Stimulated activated naive CD8-positive, alpha-beta T cell treated with anti-CD3 and anti-CD28 coated beads, Interleukin-15, Interleukin-2, amounts not matched to agents 100 ng/mL and 50 ng/mL, for 24 hours (primary cell): ENCODE results near the gene LIPH.
A peak's percentile ranks its signal among the peaks of the same experiment; 100 is the strongest.

Experiments
- H3K27ac Mint-ChIP-seq: one replicate; pipeline ENCODE4 v1.8.0; 2021; ENCODE audit warnings: mild to moderate bottlenecking, mixed read lengths
- H3K27me3 Mint-ChIP-seq: one replicate; pipeline ENCODE4 v1.8.0; 2021; ENCODE audit warnings: mixed read lengths
- H3K36me3 Mint-ChIP-seq: one replicate; pipeline ENCODE4 v1.8.0; 2021; ENCODE audit warnings: low read depth, mixed read lengths
- H3K4me1 Mint-ChIP-seq: one replicate; pipeline ENCODE4 v1.8.0; 2021; ENCODE audit warnings: low read depth, mixed read lengths
- H3K4me3 Mint-ChIP-seq: one replicate; pipeline ENCODE4 v1.8.0; 2021; ENCODE audit warnings: mild to moderate bottlenecking, mixed read lengths
- H3K9me3 Mint-ChIP-seq: one replicate; pipeline ENCODE4 v1.8.0; 2021; ENCODE audit warnings: mixed read lengths

Gene LIPH

DNA sequence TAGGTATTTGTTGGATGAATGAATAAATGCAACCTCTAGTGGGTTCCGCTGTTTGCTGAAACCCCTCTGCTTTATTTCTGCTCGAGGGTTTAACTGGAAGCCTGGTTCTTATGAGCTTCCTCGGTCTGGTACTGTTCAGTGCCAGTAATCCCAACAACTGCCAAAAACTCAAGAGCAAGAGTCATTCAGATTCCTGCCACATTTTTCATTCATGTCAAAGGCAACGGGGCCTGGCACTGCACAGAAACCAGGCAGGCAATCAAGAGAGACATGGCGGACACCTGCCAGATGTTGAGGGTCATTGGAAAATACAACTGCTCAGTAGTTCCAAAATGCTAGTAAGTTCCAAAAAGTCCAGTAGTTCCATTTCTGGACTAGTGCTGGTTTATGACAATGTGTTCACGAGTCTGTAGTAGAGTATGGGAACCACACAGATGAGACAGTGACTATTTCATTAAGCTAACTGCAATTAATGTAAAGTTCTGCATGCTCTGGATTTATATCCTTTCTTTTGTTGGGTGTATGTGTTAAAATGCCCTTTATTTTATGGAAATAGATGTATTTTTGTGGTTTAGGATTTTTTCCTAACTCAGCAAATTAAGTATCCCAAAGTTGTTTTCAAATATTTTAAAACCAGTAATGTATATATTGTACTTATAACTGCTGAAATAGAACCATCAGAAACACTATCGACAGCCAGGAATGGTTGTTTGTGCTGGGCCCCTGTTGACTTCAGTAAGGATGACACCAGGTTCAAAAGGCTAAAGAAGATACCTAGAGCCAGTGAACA is 30.8 kb downstream of the LIPH start:
- Mint-ChIP-seq H3K27me3 (peaks cover 26% of the 10 kb centered on the region), H3K4me3 (no peak overlapping the region), H3K9me3 (no peaks in the 10 kb centered on the region), H3K27ac (no peak overlapping the region), H3K4me1 (no peaks in the 10 kb centered on the region), H3K36me3 (no peaks in the 10 kb centered on the region)

DNA sequence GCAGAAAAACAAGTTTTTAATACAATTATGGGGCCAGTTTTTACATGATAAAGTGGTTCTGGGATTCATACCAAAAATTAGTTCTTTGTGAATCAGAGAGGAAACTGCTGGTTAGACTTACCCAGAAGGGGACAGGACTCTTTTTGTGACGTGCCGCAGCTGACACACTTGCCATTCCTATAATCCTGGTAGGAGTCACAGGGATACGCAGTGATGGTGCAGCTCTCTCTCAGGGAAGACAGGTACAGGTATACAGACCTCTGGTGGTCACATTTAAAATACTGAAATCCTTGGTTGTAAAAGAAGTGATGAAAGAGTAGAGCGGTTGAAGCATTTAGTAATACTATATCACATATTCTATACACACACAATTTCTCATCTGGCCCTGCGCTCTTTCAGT is 33.4 kb downstream of the LIPH start:
- Mint-ChIP-seq H3K9me3 (no peaks in the 10 kb centered on the region), H3K4me1 (no peaks in the 10 kb centered on the region), H3K4me3 (no peak overlapping the region), H3K27ac (no peak overlapping the region), H3K36me3 (no peaks in the 10 kb centered on the region), H3K27me3 (peaks cover 17% of the 10 kb centered on the region)

DNA sequence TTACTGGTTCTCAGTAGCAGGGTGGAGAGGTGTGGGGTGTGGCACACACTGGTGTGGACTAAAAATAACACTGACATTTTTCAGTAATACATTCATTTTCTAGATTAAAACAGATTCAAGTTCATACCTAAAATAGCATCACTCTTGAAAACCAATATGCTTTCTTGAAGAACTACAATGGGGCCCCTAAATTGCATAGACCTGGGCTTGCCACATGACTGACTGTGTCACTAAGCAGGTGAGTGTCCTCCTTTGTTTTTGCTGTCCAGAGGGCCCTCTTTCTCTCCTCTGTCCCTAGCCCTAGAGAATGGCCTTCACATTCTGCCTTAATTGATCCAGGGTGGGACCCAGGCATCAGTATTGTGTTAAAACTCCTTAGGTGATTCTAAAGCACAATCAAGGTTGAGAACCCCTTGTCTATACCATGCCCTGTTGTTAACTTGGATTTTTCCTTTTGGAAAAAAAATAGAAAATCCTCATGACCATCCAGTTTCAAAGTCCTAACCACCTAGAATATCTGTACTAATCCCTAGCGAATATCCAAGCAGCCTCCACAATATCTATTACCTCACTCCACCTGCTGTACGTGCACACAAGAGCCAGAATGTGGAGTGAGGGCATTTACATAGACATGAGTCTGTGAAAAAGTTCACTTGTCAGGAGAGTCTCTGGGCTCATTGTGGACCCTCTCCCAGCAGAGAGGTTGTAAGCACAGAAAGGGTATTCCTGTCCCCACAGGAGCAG is 34.8 kb downstream of the LIPH start:
- H3K4me3 Mint-ChIP-seq, result no peak overlapping the region
- H3K4me1 Mint-ChIP-seq, result no peaks in the 10 kb centered on the region
- H3K9me3 Mint-ChIP-seq, result no peaks in the 10 kb centered on the region
- H3K27me3 Mint-ChIP-seq, result peaks cover 19% of the 10 kb centered on the region
- H3K27ac Mint-ChIP-seq, result no peak overlapping the region
- no peaks in the 10 kb centered on the region for H3K36me3 Mint-ChIP-seq

DNA sequence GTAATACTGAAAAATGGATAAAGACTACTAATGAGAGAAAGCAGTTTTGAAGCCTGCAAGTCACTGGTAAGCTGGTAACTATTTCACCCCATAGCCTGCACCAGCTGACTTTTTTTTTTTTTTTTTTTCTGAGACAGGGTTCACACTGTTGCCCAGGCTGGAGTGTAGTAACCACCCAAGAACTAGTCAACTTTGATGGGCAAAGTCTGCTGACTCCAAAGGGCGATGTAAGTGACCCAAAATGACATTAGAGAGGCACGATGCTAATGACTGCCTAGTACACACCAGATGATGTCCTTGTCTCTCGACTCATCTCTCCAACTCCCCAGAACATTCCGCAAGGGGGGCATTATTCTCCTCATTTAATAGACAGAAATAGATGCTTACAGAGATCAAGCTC is 40.7 kb downstream of the LIPH start:
- no peaks in the 10 kb centered on the region for H3K4me1 Mint-ChIP-seq
- no peak overlapping the region for H3K27ac Mint-ChIP-seq
- H3K27me3 Mint-ChIP-seq, result peaks cover 4% of the 10 kb centered on the region
- no peaks in the 10 kb centered on the region for H3K36me3 Mint-ChIP-seq
- H3K9me3 Mint-ChIP-seq, result no peaks in the 10 kb centered on the region
- H3K4me3 Mint-ChIP-seq, result no peak overlapping the region

DNA sequence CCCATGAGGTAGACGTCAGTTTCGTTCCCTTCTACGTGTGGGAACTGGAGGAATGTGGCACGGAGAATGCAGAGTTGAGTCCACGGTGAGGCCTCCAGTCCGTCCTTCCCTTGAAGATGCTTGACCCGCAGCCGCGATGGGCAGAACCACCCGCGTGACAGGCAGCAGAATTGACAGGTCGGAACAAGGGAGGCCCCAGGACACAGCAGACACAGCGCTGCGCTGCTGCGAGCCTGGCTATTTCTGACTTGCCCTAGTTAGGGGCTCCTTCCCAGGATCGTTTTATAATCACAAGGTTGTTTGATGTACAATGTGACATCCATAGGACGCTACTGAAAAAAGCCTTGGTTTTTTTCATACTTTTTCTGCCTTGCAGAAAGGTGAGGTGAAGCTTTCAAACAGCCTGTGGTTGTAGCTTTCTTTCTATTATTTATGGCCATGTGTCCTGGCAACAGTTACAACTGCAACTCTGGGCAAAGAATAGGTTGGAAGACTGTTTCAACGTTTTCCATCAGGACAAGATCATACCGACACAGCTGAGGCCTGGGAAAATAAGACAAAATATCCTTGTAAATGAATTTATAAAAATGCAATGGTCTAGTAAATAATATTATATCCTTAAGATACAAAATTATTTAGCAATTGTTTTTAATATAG is 43.9 kb downstream of the LIPH start:
- H3K36me3 Mint-ChIP-seq, result no peaks in the 10 kb centered on the region
- H3K4me1 Mint-ChIP-seq, result no peaks in the 10 kb centered on the region
- no peak overlapping the region for H3K27ac Mint-ChIP-seq
- H3K9me3 Mint-ChIP-seq, result no peaks in the 10 kb centered on the region
- peaks cover 2% of the 10 kb centered on the region for H3K27me3 Mint-ChIP-seq
- no peak overlapping the region for H3K4me3 Mint-ChIP-seq

DNA sequence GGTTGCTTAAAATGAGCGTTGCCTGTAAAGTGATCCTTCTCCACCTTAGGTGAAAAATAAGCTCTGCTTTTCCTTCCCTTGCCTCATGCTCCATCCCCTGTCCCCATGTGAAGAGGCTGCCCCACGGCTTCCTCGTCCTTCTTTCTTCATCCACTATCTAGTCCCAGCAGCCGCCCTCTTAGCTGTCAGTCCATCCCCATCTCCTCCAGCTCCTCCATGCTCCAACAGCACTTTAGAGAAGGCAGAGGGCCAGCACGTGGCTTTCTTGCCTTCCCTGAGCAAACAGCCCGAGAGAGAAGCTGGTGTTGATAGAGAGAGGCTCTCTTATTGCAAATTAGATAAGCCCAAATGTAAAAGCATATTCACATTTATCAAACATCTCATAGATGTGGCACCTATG is 44.5 kb downstream of the LIPH start:
- H3K27ac Mint-ChIP-seq, result no peak overlapping the region
- H3K36me3 Mint-ChIP-seq, result no peaks in the 10 kb centered on the region
- H3K4me3 Mint-ChIP-seq, result no peak overlapping the region
- no peaks in the 10 kb centered on the region for H3K4me1 Mint-ChIP-seq
- no peaks in the 10 kb centered on the region for H3K27me3 Mint-ChIP-seq
- no peaks in the 10 kb centered on the region for H3K9me3 Mint-ChIP-seq

DNA sequence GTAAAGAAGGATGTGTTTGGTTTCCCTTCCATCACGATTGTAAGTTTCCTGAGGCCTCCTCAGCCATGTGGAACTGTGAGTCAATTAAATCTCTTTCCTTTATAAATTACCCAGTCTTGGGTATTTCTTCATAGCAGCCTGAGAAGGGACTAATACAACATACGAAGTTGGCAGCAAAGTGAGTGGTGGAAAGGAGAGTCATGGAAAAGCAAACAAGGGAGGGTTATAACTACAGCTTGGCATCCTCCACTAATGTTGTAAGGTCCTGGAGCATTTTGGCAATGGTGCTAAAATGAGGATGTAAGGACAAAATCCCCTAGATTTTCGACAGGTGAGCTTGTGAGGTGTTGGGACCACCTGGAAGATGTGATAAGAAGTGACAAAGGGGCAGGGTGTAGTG is 47.8 kb downstream of the LIPH start:
- H3K4me1 Mint-ChIP-seq, result no peaks in the 10 kb centered on the region
- H3K9me3 Mint-ChIP-seq, result no peaks in the 10 kb centered on the region
- H3K27ac Mint-ChIP-seq, result no peak overlapping the region
- H3K36me3 Mint-ChIP-seq, result no peaks in the 10 kb centered on the region
- H3K27me3 Mint-ChIP-seq, result peaks cover 3% of the 10 kb centered on the region
- H3K4me3 Mint-ChIP-seq, result no peak overlapping the region

DNA sequence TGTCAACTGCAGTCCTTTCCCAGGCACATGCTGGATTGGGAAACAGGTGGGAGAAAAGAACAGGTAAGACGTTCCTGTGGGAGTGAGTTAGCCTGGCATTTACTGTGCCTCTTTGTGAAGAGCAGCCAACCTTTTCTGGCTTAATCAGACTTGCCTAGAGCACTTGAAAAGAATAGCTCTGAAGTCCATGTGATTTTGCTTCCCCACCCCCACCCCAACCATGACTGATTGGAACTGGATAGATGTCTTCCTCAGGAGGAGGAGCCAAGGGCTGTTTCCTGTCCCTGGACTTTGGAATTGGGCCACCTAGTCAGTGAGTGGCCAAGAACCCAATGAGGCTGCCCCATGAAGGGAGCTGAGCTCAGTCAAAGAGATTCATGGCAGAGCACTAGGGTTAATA is 48.9 kb downstream of the LIPH start:
- H3K4me3 Mint-ChIP-seq, result no peak overlapping the region
- H3K9me3 Mint-ChIP-seq, result no peaks in the 10 kb centered on the region
- no peaks in the 10 kb centered on the region for H3K36me3 Mint-ChIP-seq
- H3K4me1 Mint-ChIP-seq, result peaks cover 3% of the 10 kb centered on the region
- H3K27me3 Mint-ChIP-seq, result peaks cover 3% of the 10 kb centered on the region
- no peak overlapping the region for H3K27ac Mint-ChIP-seq

DNA sequence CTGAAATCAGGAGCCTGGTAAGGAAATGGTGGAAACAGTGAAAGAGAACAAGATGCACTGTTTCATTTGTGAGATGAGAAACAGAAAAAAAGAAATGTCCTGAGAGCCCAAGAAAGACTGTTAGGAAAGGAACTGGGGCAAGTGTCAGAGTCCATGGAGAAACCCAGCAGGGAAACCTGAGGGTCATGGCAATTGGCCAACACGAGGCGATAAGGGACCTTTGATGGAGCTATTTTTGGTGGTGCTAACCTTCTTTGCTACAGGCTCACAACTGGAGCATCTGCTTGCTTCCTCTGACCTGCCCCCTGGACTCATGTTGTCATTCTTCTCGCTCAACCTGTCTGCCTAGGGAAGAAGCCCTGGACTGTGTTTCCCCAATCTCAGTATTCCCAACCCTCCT is 49.4 kb downstream of the LIPH start:
- Mint-ChIP-seq H3K36me3 (no peaks in the 10 kb centered on the region), H3K9me3 (no peaks in the 10 kb centered on the region), H3K4me1 (peaks cover 3% of the 10 kb centered on the region), H3K4me3 (no peak overlapping the region), H3K27me3 (peaks cover 3% of the 10 kb centered on the region), H3K27ac (no peak overlapping the region)

DNA sequence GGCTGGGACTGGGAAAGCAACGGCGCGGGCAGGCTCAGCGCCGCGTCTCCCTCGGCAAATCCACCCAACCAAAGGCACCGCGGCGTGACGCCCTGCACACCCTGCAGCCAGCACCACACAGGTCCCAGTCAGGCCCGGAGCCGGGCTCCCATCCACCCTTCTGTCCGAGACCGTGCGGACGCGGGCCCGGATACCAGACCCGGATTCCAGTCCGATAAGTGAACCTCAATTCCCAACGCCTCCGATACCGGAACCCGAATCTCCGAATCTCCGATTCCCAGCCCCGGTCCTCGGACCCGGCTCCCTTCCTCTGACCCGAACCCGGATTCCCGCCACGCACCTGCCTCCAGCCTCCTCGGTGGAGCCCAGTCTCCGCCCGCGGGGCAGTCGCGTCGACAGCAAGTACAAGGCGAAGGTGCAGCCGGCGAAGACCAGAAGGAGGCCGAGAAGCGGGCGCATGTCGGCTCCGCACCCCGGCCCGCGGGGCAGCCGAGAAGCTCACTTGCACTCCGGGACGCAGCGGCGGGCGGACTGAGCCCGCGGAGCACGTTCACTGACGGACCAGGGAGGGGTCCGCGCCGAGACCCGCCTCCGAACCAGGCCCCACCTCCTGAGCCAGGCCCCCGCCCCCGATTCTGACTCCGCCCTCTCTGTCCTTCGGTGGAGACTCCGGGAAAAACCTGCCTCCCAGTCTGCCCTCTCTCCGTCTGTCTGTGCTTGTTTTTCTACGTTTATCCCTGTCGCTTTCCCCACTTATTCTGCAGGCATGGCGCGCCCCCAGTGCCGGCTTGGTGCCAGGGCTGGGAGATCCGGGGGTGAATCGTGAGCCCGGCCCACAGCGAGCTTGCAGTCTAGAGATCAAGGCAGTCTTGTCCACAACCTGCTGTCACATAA is 53.6 kb downstream of the LIPH start, which contains the start of gene TMEM41A:
TSS of gene TMEM41A (minus strand) at position 533 of the 894 bp plus-strand sequence. CDS start at position 459, 74 bp downstream.
- Mint-ChIP-seq H3K9me3 (no peaks in the 10 kb centered on the region), H3K27me3 (peaks cover 3% of the 10 kb centered on the region), H3K4me1 (peaks cover 13% of the 10 kb centered on the region), H3K27ac (peak within 1 kb of the TSS; percentile 85), H3K4me3 (peak within 1 kb of the TSS; percentile 93), H3K36me3 (peaks cover 21% of the 10 kb centered on the region)

DNA sequence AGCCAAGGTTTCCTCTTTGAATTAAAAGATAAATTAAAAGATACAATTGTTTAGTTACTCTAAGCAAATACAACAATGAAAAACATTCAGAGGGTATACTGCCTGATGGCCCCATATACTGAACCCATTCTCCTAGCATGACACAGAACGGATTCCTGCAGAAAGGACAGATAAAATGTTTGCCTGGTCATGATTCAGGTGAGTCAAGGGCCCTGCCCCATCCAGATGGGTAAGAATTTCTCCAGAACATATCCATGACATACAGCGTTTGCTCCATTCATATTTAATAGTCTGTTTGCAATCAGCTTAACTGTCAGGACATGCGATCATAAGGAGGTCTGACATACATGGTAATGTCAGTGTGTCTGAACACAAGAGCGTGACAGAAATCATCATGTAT is 62.1 kb downstream of the LIPH start:
- H3K4me3 Mint-ChIP-seq, result no peak overlapping the region
- no peaks in the 10 kb centered on the region for H3K4me1 Mint-ChIP-seq
- H3K27ac Mint-ChIP-seq, result no peak overlapping the region
- H3K9me3 Mint-ChIP-seq, result no peaks in the 10 kb centered on the region
- peaks cover 71% of the 10 kb centered on the region for H3K36me3 Mint-ChIP-seq
- H3K27me3 Mint-ChIP-seq, result no peaks in the 10 kb centered on the region

DNA sequence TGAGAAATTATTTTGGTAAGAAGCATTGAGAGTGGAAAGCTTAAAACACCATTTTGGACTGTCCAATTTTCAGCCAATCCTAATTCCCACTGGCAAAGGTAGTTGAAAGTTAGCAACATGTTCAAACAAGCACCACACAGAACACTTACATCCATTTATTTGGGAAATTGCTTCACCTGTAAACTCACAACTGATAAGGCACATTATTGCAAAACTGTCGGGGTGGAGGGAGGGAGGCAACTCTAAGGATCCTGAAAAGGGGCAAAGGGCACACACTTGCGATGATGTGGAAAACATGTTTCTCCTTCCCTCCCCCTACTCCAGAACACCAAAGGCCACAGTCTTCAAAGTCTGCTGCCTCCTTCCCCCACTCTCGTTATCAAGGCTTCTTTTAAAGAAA is 62.9 kb downstream of the LIPH start:
- no peaks in the 10 kb centered on the region for H3K4me1 Mint-ChIP-seq
- no peaks in the 10 kb centered on the region for H3K9me3 Mint-ChIP-seq
- no peak overlapping the region for H3K27ac Mint-ChIP-seq
- no peak overlapping the region for H3K4me3 Mint-ChIP-seq
- H3K36me3 Mint-ChIP-seq, result peaks cover 70% of the 10 kb centered on the region
- no peaks in the 10 kb centered on the region for H3K27me3 Mint-ChIP-seq

DNA sequence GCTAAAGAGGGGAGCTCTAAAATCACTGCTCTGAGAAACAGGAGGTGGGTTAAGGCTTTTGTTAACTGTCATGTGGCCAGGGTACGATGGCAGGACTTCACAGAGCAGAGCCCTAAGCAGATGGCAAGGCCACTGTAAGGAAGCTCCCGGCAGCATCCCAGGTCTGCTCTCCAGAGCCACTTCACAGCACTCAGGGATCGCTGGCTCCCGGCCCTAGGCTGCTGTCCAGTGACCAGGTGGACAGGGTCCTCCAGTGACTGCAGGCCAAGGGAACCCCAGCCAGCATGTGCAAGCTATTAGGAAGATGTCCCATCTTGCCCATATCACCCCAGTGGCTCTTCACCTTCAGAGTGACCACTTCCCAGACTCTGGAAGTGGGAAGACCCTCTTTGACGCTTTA is 63.9 kb downstream of the LIPH start:
- H3K4me3 Mint-ChIP-seq, result no peak overlapping the region
- no peaks in the 10 kb centered on the region for H3K27me3 Mint-ChIP-seq
- peaks cover 60% of the 10 kb centered on the region for H3K36me3 Mint-ChIP-seq
- peaks cover under 1% of the 10 kb centered on the region for H3K4me1 Mint-ChIP-seq
- no peak overlapping the region for H3K27ac Mint-ChIP-seq
- H3K9me3 Mint-ChIP-seq, result no peaks in the 10 kb centered on the region

DNA sequence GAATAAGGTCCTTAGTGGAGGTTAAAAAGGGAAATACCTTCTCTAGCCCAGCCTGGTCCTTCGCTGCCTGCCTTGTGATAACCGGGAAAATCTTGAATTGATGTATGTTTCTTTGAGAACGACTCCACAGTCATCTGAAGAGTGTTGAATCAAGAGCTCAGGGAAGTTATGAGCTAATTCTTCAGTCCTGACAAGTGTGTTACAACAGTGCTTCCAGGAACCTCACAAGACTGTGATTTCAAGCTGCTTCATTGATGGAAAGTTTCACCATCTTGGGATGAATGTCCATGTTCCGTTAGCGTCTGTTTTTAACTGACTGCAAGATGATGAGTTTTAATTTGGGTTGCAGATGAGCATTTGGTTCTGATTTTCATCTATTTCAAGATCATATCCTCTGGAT is 66.0 kb downstream of the LIPH start:
- H3K36me3 Mint-ChIP-seq, result peaks cover 60% of the 10 kb centered on the region
- peaks cover 6% of the 10 kb centered on the region for H3K4me1 Mint-ChIP-seq
- H3K9me3 Mint-ChIP-seq, result no peaks in the 10 kb centered on the region
- no peak overlapping the region for H3K4me3 Mint-ChIP-seq
- H3K27me3 Mint-ChIP-seq, result no peaks in the 10 kb centered on the region
- no peak overlapping the region for H3K27ac Mint-ChIP-seq
